ENCODE data around the gene SEMA3F. TPM values are rescaled to one million over a fixed set of nuclear protein-coding genes. Genes with fewer than 3 reads are reported as not detected.

SEMA3F gene
- total and polyA plus RNA-seq, 10 of the 15 experiments (the other 5 are each of a cell fraction or from before 2014, with no cell fraction given): 0.08 to 0.28 (median 0.12) TPM; not detected in 6

GRCh38 chr3:50215529-50215928, 60.4 kb downstream of the SEMA3F start:
- Histone ChIP-seq H3K27ac (ENCODE audit: control insufficient read depth, insufficient read depth) (no peak overlapping the region), H3K4me1 (ENCODE audit: control insufficient read depth, insufficient read depth, low read length) (no peaks in the 10 kb centered on the region), H3K9ac (ENCODE audit: control insufficient read depth, insufficient read depth, low read length) (no peak overlapping the region), H3K4me2 (ENCODE audit: control insufficient read depth, insufficient read depth) (no peak overlapping the region), H3K36me3 (ENCODE audit: control insufficient read depth in 2 of 2, insufficient read depth in 2 of 2, low read length in 1 of 2) (no peaks in the 10 kb centered on the region), H2AFZ (ENCODE audit: control insufficient read depth, low read depth, low read length) (no peak overlapping the region), H3K4me3 (no peak overlapping the region), H3K27me3 (replicated peaks in 1 of 2; ENCODE audit: control insufficient read depth in 2 of 2, insufficient read depth in 2 of 2, low read length in 1 of 2) (no peaks in the 10 kb centered on the region; a peak in 2 of 4 replicates), H3K79me2 (ENCODE audit: control insufficient read depth, insufficient read depth, low read length) (no peaks in the 10 kb centered on the region), H4K20me1 (ENCODE audit: control insufficient read depth, insufficient read depth) (no peaks in the 10 kb centered on the region), H3K9me3 (replicated peaks; ENCODE audit: control insufficient read depth, insufficient read depth, low read length) (no peaks in the 10 kb centered on the region)
- in situ Hi-C loops (cut with MboI) (no loop called here), intact Hi-C loops (cut with micrococcal nuclease; ENCODE audit: unreplicated experiment) (no loop called here)
- ATAC-seq (no peak), FAIRE-seq (no peak), DNase-seq (ENCODE audit: low read depth, low spot score) (no peak)
- ChIA-PET RAD21 (ENCODE audit: unreplicated experiment) (interaction anchor here (1.2 to 2.4 kb wide), 2 partner anchors 11 to 21 kb away, joined by 4 to 7 read pairs; no protein-coding TSS in a partner anchor), CTCF (interaction anchor here (1.0 to 2.7 kb wide), 3 partner anchors 11 to 23 kb away, joined by 5 to 11 read pairs (median 8); no protein-coding TSS in a partner anchor), SMC1A (ENCODE audit: uncharacterized antibody, unreplicated experiment) (no interaction called here), POLR2A (no interaction called here)
- WGBS (ENCODE audit: insufficient coverage, insufficient replicate concordance, low lambda C conversion rate, missing lambda C conversion rate): 9% methylated on average over 8 of the region's 9 CpGs
- no TSS peak for BruUV-seq (replicated peaks)
- TF ChIP-seq RAD21 (IDR thresholded peaks at IDR 0.05; ENCODE audit: insufficient read depth, low read depth, low read length) (no peak), SMAD1 (IDR thresholded peaks at IDR 0.05; ENCODE audit: low read depth, partially characterized antibody) (no peak), NBN (IDR thresholded peaks at IDR 0.05) (no peak), GATAD2B (conservative IDR thresholded peaks at IDR 0.05; ENCODE audit: low read depth) (no peak)

GRCh38 chr3:50217681-50218080, 62.6 kb downstream of the SEMA3F start:
- ATAC-seq (no peak), FAIRE-seq (no peak), DNase-seq (ENCODE audit: low read depth, low spot score) (no peak)
- no peak overlapping the region for H3K4me3 ChIP-seq
- ChIA-PET CTCF (interaction anchor here (1.0 to 1.9 kb wide), 4 partner anchors 14 to 29 kb away, joined by 3 to 7 read pairs (median 3); no protein-coding TSS in a partner anchor), POLR2A (interaction anchor here (1.2 kb wide), 1 partner anchor 29 kb away, joined by 3 read pairs; no protein-coding TSS in a partner anchor), SMC1A (ENCODE audit: uncharacterized antibody, unreplicated experiment) (no interaction called here), RAD21 (ENCODE audit: unreplicated experiment) (no interaction called here)
- H3K9me3 ChIP-seq (replicated peaks; ENCODE audit: control insufficient read depth, insufficient read depth, low read length): no peaks in the 10 kb centered on the region
- TF ChIP-seq, protein P1, sequence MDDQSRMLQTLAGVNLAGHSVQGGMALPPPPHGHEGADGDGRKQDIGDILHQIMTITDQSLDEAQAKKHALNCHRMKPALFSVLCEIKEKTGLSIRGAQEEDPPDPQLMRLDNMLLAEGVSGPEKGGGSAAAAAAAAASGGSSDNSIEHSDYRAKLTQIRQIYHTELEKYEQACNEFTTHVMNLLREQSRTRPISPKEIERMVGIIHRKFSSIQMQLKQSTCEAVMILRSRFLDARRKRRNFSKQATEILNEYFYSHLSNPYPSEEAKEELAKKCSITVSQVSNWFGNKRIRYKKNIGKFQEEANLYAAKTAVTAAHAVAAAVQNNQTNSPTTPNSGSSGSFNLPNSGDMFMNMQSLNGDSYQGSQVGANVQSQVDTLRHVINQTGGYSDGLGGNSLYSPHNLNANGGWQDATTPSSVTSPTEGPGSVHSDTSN (IDR thresholded peaks at IDR 0.05; ENCODE audit: insufficient replicate concordance, low read depth, low read length): no peak
- no peak for TF ChIP-seq MEF2A (IDR thresholded peaks at IDR 0.05; ENCODE audit: insufficient read depth, low read depth, low read length)
- TF ChIP-seq JUND (IDR thresholded peaks at IDR 0.05; ENCODE audit: low read depth, low read length): no peak
- TF ChIP-seq BHLHE40 (IDR thresholded peaks at IDR 0.05; ENCODE audit: borderline replicate concordance in 1 of 2, low read depth in 2 of 2, low read length in 1 of 2): no peak
- no peak for TF ChIP-seq CHD1 (IDR thresholded peaks at IDR 0.05; ENCODE audit: low read depth, low read length)
- TF ChIP-seq ZNF217 (IDR thresholded peaks at IDR 0.05): no peak
- no peak for TF ChIP-seq HDGF (IDR thresholded peaks at IDR 0.05)
- H3K36me3 ChIP-seq (ENCODE audit: control insufficient read depth in 2 of 2, insufficient read depth in 2 of 2, low read length in 1 of 2): no peaks in the 10 kb centered on the region
- H4K20me1 ChIP-seq (ENCODE audit: control insufficient read depth, insufficient read depth): no peaks in the 10 kb centered on the region
- H3K4me1 ChIP-seq (ENCODE audit: control insufficient read depth, insufficient read depth, low read length): peaks cover 3% of the 10 kb centered on the region; the same call in 1 of the 2 replicates
- H2AFZ ChIP-seq (ENCODE audit: control insufficient read depth, low read depth, low read length): no peak overlapping the region
- no peak overlapping the region for H3K27ac ChIP-seq (ENCODE audit: control insufficient read depth, insufficient read depth)
- H3K79me2 ChIP-seq (ENCODE audit: control insufficient read depth, insufficient read depth, low read length): no peaks in the 10 kb centered on the region
- H3K27me3 ChIP-seq (replicated peaks in 1 of 2; ENCODE audit: control insufficient read depth in 2 of 2, insufficient read depth in 2 of 2, low read length in 1 of 2): no peaks in the 10 kb centered on the region; a peak in 2 of 4 replicates
- no peak overlapping the region for H3K4me2 ChIP-seq (ENCODE audit: control insufficient read depth, insufficient read depth)
- intact Hi-C loops (cut with micrococcal nuclease; ENCODE audit: unreplicated experiment) (no loop called here), in situ Hi-C loops (cut with MboI) (no loop called here)
- H3K9ac ChIP-seq (ENCODE audit: control insufficient read depth, insufficient read depth, low read length): no peak overlapping the region
- WGBS (ENCODE audit: insufficient coverage, insufficient replicate concordance, low lambda C conversion rate, missing lambda C conversion rate): 11% methylated on average over 10 of the region's 10 CpGs
- BruUV-seq (replicated peaks): no TSS peak
